SHP77 (cell line): ENCODE measurements around the gene CSF2.

Experiments used
- DNase-seq, 2 experiments: peaks; one replicate each; lab custom pipeline; 2025; lab: John Stamatoyannopoulos, UW

Gene CSF2

GRCh38 chr5:132073231-132074013, at the start of gene CSF2:
CSF2 (plus strand) TSS chr5:132073789; CDS start chr5:132073824, 35 bp downstream.
- DNase-seq: no peak

DNA sequence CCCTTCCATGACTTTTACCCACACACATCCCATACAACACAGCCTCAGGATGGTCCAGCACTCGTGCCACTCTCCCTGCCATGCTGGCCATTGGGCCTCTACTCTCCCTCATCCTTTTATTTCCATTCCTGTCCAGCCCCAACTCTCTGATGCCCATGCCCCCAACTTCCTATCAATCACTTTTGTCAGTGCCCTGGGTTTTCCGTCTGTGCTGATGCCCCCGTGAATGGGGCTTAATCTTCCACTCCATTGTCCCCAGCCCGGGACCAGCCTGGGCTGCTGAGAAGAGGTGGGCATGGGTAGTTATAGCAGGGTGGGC, 49.5 kb upstream of the CSF2 start:
- DNase-seq: no peak

GRCh38 chr5:132024789-132025402, 48.7 kb upstream of the CSF2 start:
- peak; percentile 2 to 22 for DNase-seq

- DNase-seq: no peak
Measured at GRCh38 chr5:132025403-132025971, 48.1 kb upstream of the CSF2 start.

DNA sequence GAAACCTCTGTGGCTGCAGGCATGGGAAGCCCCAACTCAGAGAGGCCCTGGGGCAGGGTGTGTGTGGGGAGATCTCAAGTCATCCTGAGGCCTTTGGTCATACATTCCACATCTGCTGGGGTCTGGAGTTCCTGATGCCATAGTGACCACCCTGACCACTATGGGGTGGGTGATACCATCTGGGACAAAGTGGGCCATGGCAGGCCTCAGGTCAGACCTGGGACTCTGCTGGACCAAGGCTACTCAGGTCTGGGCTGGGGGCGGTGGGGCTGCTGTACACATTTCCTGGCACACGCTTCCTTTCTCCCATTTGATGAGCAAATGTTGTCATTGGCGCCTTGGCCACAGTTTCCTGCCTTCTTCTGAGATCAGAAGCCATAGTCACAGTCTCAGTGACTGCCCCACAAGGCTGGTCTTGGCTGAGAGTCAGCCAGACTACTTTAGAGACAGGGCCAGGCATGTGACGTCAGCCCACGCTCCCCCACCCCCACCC, 47.0 kb upstream of the CSF2 start:
- DNase-seq: no peak

DNA sequence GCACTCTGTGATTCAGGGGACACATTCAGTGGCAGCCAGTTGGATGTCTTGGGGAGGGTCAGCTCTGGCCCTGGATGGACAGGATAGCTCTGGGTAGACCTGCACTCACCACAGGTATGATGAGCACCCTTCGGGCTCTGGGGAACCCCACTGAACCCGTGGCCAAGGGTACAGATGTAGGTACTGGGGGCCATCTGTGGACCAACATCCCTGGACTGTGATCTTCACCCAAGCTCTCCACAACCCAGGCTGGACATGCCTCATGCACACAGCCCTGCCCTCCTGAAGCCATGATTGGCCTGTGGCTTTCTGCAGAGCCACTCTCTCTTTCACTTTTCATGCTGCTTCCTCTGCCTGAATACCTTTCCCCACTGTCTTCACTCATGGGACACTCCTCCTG, 46.6 kb upstream of the CSF2 start:
- no peak for DNase-seq

- no peak for DNase-seq
Measured at GRCh38 chr5:132029609-132030330, 43.8 kb upstream of the CSF2 start.

GRCh38 chr5:132030610-132031009, 43.0 kb upstream of the CSF2 start:
- no peak for DNase-seq

DNA sequence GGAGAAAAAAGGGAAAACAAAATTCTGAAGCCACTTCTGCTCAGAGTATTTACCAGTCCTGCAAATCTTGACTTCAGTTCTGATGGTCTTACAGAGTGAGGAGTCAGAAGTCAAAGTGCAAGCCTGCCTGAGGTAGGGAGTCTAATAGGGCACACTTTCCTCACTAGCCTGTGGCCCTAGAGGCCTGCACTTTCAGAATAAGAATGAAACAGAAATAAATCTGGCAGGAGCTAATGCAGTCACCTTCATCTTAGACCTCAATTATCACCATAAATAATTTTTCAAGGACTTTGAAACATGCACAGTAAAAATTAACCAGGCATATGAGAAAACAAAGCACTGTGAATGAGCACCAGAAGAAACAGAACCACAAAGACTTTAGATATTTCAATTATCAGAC, 41.4 kb upstream of the CSF2 start:
- DNase-seq: no peak

GRCh38 chr5:132033122-132033521, 40.5 kb upstream of the CSF2 start:
- DNase-seq: no peak

- no peak for DNase-seq
Measured at GRCh38 chr5:132037353-132037752, 36.2 kb upstream of the CSF2 start.

GRCh38 chr5:132044207-132044606, 29.4 kb upstream of the CSF2 start:
- DNase-seq: no peak

DNA sequence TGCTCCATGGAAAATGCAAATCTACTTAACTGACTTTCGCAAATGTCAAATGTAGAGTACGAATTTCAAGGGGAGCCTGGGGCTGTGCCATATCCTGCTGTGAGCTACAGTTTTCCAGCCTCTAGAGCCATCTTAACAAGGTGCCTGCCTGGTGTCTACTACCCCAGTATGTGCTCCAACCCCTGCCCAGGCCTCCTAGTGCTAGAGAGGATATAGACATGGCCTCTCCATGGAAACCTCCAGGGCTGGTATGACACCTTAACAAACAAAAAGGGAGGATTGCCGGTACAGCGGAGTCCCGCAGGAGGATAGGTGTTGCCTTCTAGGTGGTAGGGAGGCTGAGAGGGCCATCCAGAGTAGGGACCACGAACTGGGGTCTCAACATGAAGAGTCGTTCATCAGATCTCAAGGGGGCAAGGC, 26.7 kb upstream of the CSF2 start:
- no peak for DNase-seq

DNA sequence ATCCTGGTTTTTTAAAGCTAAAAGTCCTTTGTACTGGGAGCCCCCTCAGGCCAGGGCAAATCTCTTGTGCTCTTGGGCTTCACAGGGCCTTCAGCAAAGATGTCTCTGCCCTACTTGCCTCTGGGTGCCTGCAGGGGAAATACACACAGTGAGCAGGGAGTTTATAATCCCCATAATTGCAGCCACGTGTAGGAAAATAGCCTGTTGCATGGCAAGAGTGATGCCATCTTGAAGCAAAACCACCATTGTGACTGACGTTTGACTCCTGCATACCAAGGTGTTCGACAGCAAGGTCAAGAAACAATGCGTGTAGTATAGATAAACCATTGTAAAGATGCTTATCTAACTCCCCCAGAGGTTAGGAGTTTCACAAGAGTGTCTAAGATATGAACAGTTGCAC, 24.5 kb upstream of the CSF2 start:
- no peak for DNase-seq

- DNase-seq: no peak
Measured at GRCh38 chr5:132049559-132049958, 24.0 kb upstream of the CSF2 start.

GRCh38 chr5:132050136-132050535, 23.5 kb upstream of the CSF2 start:
- DNase-seq: no peak

GRCh38 chr5:132050661-132051552, 22.7 kb upstream of the CSF2 start:
- DNase-seq: peak in 1 of 2 experiments; percentile 17

GRCh38 chr5:132052520-132052919, 21.1 kb upstream of the CSF2 start:
- DNase-seq: no peak

GRCh38 chr5:132053483-132053882, 20.1 kb upstream of the CSF2 start:
- DNase-seq: no peak

DNA sequence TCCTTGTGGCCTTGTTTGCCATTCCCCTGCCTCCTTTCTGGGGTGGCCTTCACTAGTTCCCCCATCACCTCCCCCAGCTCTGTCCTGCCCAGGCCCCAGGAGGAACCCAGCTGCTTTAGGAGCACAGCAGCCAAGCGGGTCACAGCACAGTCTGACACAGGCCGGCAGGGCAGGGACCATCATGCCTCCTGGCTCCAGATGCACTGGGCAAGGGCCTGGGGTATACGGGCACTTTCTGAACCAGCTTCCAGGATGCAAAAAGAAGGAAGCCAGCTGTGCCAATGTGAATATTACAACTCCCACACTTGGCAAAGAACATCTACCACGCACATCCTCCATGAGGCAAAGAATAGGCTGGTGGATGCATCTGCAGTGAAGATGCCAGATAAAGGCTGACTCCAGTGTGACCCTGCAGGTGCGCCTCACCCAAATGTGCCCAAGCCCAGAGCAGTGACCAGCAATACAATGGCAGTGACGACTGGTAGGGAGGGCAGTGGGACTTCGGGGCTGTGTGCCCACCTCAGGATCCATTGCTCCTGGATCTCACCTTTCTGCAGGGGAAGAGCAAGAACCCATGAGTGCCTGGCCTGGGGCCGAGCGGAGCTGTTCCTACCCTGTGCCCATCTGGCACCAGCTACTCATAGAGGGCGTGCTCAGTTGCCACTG, 19.4 kb upstream of the CSF2 start:
- no peak for DNase-seq
